ENCODE results near the gene ZKSCAN3. TPM values are rescaled to one million over a fixed set of nuclear protein-coding genes. Genes with fewer than 3 reads are reported as not detected.

The ZKSCAN3 gene
- total and polyA plus RNA-seq, 2 experiments from 2014 or later = 3.0 to 7.6 TPM

DNA sequence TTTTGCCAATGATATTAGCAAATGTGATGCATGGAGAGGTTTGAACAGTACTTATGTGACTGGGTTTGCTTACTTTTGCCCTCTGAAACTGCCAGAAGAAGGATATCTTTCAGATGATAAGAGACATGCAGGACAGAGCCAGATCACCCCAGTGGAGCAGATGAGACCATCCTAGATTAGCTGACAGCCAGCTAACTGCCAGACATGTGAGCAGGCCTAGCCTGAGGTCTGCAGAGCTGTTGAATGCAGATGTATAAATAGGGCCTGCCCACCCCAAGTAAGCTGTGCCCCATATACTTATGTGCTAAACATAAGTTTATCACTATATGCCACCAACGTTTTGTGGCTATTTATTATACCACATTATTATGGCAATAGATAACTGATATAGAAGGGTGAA, 19.7 kb upstream of the ZKSCAN3 start (continued):
- TF ChIP-seq ZNF462 (CRISPR knock-in tag; IDR thresholded peaks at IDR 0.05) = no peak

DNA sequence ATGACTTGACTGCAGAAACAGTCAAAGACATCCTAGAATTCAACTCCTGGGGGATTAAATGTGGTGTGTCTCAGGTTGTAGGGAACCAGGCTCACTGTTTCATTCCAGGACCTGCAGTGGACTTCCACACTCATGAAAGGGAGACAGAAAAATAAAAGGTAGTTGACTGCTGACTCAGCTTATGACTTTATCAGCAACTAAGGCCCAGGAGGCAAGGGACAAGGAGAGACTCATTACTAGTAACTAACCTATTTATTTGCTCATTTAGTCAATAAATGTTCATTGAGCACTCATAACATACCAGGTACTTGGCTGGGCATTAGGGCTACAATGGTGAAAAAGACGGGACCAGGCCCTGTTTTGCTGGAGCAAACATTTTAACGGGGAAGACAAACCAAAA, 16.7 kb upstream of the ZKSCAN3 start:
- Histone ChIP-seq H3K36me3 (ENCODE audit: insufficient read depth) (no peaks in the 10 kb centered on the region; the same call in 1 of the 2 replicates), H3K4me3 (no peak overlapping the region), H3K4me1 (ENCODE audit: insufficient read depth) (peaks cover 9% of the 10 kb centered on the region), H3K9me2 (ENCODE audit: insufficient read depth) (no peaks in the 10 kb centered on the region), H3K79me2 (replicated peaks; ENCODE audit: insufficient read depth) (0 out of 2 replicates have a peak, but pooled peaks cover 4% of the 10 kb centered on the region), H4K20me1 (replicated peaks; ENCODE audit: insufficient read depth) (no peaks in the 10 kb centered on the region), H3K4me2 (no peak overlapping the region), H3K27me3 (ENCODE audit: insufficient read depth) (no peaks in the 10 kb centered on the region), H3F3A (replicated peaks; ENCODE audit: low read depth) (peaks cover 3% of the 10 kb centered on the region; the same call in 1 of the 2 replicates), H2AFZ (no peak overlapping the region), H3K27ac (ENCODE audit: low read depth) (no peak overlapping the region)
- DNase-seq (ENCODE audit: low spot score) = no peak
- Mint-ChIP-seq H3K4me3 (no peak overlapping the region; the same call in 2 of the 3 replicates), H3K27ac (no peak overlapping the region), H3K36me3 (ENCODE audit: low read depth) (peaks cover 15% of the 10 kb centered on the region), H3K27me3 (ENCODE audit: insufficient read depth, low read depth, poor library complexity) (no peaks in the 10 kb centered on the region), H3K4me1 (peaks cover 9% of the 10 kb centered on the region), H3K9me3 (peaks cover 15% of the 10 kb centered on the region)
- no peak for ATAC-seq
- TF ChIP-seq NANOG (IDR thresholded peaks at IDR 0.05; ENCODE audit: borderline replicate concordance) (no peak), ETS1 (IDR thresholded peaks at IDR 0.05) (no peak), POLR2AphosphoS5 (IDR thresholded peaks at IDR 0.05; ENCODE audit: low read depth) (no peak)
